ENCODE results near the gene TREX2. TPM values are rescaled to one million over a fixed set of nuclear protein-coding genes. Genes with fewer than 3 reads are reported as not detected.

TREX2 gene
- total RNA-seq, 2 experiments from 2014 or later = 3.7 to 6.7 TPM

- no peak overlapping the region for H3K4me3 ChIP-seq (ENCODE audit: low read depth, low read length, poor library complexity, severe bottlenecking)
- H3K9me3 ChIP-seq (ENCODE audit: low read length) = no peaks in the 10 kb centered on the region
- no peak overlapping the region for H2AFZ ChIP-seq (ENCODE audit: low read length)
- no peak overlapping the region for H3K27ac ChIP-seq (ENCODE audit: low read depth, low read length, poor library complexity, severe bottlenecking)
- no peaks in the 10 kb centered on the region for H3K4me1 ChIP-seq (ENCODE audit: insufficient read depth, low read length, poor library complexity, severe bottlenecking)
- ChIA-PET CTCF (ENCODE audit: unreplicated experiment) (no interaction called here), POLR2A (no interaction called here)
- TF ChIP-seq EZH2phosphoT487 (IDR thresholded peaks at IDR 0.05; ENCODE audit: borderline replicate concordance, low read depth, low read length) = no peak
- no peak for TF ChIP-seq CTCF (conservative IDR thresholded peaks at IDR 0.05; ENCODE audit: low read length)
- H3K4me2 ChIP-seq (ENCODE audit: low read length) = no peak overlapping the region
- intact Hi-C loops (cut with micrococcal nuclease; ENCODE audit: unreplicated experiment) = no loop called here
- H3K9me2 ChIP-seq (ENCODE audit: insufficient read depth, low read length) = no peaks in the 10 kb centered on the region
- no peaks in the 10 kb centered on the region for H4K20me1 ChIP-seq (ENCODE audit: insufficient read depth, low read length)
- no TSS peak for BruUV-seq (replicated peaks)
- H3K79me2 ChIP-seq (ENCODE audit: insufficient read depth, low read depth, low read length) = no peaks in the 10 kb centered on the region
- H3K36me3 ChIP-seq (ENCODE audit: insufficient read depth, low read length) = no peaks in the 10 kb centered on the region
- no peak for DNase-seq (ENCODE audit: low spot score)
These were observed 44.5 kb upstream of the TREX2 start for GRCh38 chrX:153490217-153490930.

GRCh38 chrX:153488231-153488914, 42.5 kb upstream of the TREX2 start:
- ChIA-PET POLR2A (no interaction called here), CTCF (ENCODE audit: unreplicated experiment) (no interaction called here)

More at GRCh38 chrX:153488231-153488914, 42.5 kb upstream of the TREX2 start:
- Histone ChIP-seq H3K36me3 (ENCODE audit: insufficient read depth, low read length) (no peaks in the 10 kb centered on the region), H4K20me1 (ENCODE audit: insufficient read depth, low read length) (no peaks in the 10 kb centered on the region), H3K79me2 (ENCODE audit: insufficient read depth, low read depth, low read length) (no peaks in the 10 kb centered on the region), H3K9me2 (ENCODE audit: insufficient read depth, low read length) (no peaks in the 10 kb centered on the region), H3K4me3 (ENCODE audit: low read depth, low read length, poor library complexity, severe bottlenecking) (no peak overlapping the region), H2AFZ (ENCODE audit: low read length) (no peak overlapping the region), H3K4me2 (ENCODE audit: low read length) (no peak overlapping the region), H3K4me1 (ENCODE audit: insufficient read depth, low read length, poor library complexity, severe bottlenecking) (no peaks in the 10 kb centered on the region), H3K9me3 (ENCODE audit: low read length) (no peaks in the 10 kb centered on the region), H3K27ac (ENCODE audit: low read depth, low read length, poor library complexity, severe bottlenecking) (no peak overlapping the region)
- no peak for DNase-seq (ENCODE audit: low spot score)
- TF ChIP-seq CTCF (conservative IDR thresholded peaks at IDR 0.05; ENCODE audit: low read length) = no peak
- TF ChIP-seq EZH2phosphoT487 (IDR thresholded peaks at IDR 0.05; ENCODE audit: borderline replicate concordance, low read depth, low read length) = no peak
- intact Hi-C loops (cut with micrococcal nuclease; ENCODE audit: unreplicated experiment) = no loop called here
- BruUV-seq (replicated peaks) = no TSS peak

Measured in OCI-LY7 (cell line).